ENCODE measurements around the gene CBLL1.

Gene CBLL1

GRCh38 chr7:107773027-107773426 lies 29.1 kb downstream of the CBLL1 start:
- TF ChIP-seq CTCF (IDR thresholded peaks at IDR 0.05; ENCODE audit: low read length) (no peak), EZH2phosphoT487 (IDR thresholded peaks at IDR 0.05; ENCODE audit: low read length) (no peak), EZH2 (optimal IDR thresholded peaks at IDR 0.05; ENCODE audit: low read depth, low read length) (no peak)
- no peaks in the 10 kb centered on the region for H3K36me3 ChIP-seq (replicated peaks; ENCODE audit: insufficient read depth, low read length)
- no peaks in the 10 kb centered on the region for H3K27me3 ChIP-seq (replicated peaks; ENCODE audit: insufficient read depth, low read length)
- H3K4me1 ChIP-seq (ENCODE audit: low read length) = no peaks in the 10 kb centered on the region
- no peaks in the 10 kb centered on the region for H3K79me2 ChIP-seq (ENCODE audit: low read length)
- H3K9me2 ChIP-seq (replicated peaks; ENCODE audit: insufficient read depth, low read length) = no peaks in the 10 kb centered on the region
- no peak for DNase-seq
- H3K9ac ChIP-seq (ENCODE audit: low read length) = no peak overlapping the region
- no peak overlapping the region for H3K27ac ChIP-seq (ENCODE audit: low read length)
- no peaks in the 10 kb centered on the region for H4K20me1 ChIP-seq (ENCODE audit: insufficient read depth, low read length)
- H2AFZ ChIP-seq (ENCODE audit: low read length) = no peak overlapping the region
- no peak overlapping the region for H3K4me2 ChIP-seq (ENCODE audit: low read depth, low read length)
- no peaks in the 10 kb centered on the region for H3F3A ChIP-seq (ENCODE audit: insufficient read depth, low read length)
- no peak overlapping the region for H3K4me3 ChIP-seq (ENCODE audit: low read length)
- no peaks in the 10 kb centered on the region for H3K9me3 ChIP-seq (replicated peaks; ENCODE audit: insufficient read depth, low read length)

- Histone ChIP-seq H3K4me1 (ENCODE audit: low read length) (no peaks in the 10 kb centered on the region), H3K4me2 (ENCODE audit: low read depth, low read length) (no peak overlapping the region), H3K27me3 (replicated peaks; ENCODE audit: insufficient read depth, low read length) (no peaks in the 10 kb centered on the region), H4K20me1 (ENCODE audit: insufficient read depth, low read length) (no peaks in the 10 kb centered on the region), H3K36me3 (replicated peaks; ENCODE audit: insufficient read depth, low read length) (no peaks in the 10 kb centered on the region), H3F3A (ENCODE audit: insufficient read depth, low read length) (no peaks in the 10 kb centered on the region), H3K9ac (ENCODE audit: low read length) (no peak overlapping the region), H2AFZ (ENCODE audit: low read length) (no peak overlapping the region), H3K9me3 (replicated peaks; ENCODE audit: insufficient read depth, low read length) (no peaks in the 10 kb centered on the region), H3K4me3 (ENCODE audit: low read length) (no peak overlapping the region), H3K79me2 (ENCODE audit: low read length) (no peaks in the 10 kb centered on the region), H3K9me2 (replicated peaks; ENCODE audit: insufficient read depth, low read length) (no peaks in the 10 kb centered on the region), H3K27ac (ENCODE audit: low read length) (no peak overlapping the region)
- DNase-seq = no peak
- TF ChIP-seq EZH2phosphoT487 (IDR thresholded peaks at IDR 0.05; ENCODE audit: low read length) = no peak
- TF ChIP-seq EZH2 (optimal IDR thresholded peaks at IDR 0.05; ENCODE audit: low read depth, low read length) = no peak
- no peak for TF ChIP-seq CTCF (IDR thresholded peaks at IDR 0.05; ENCODE audit: low read length)
These were observed 33.8 kb downstream of the CBLL1 start for GRCh38 chr7:107777702-107778101.

- Histone ChIP-seq H3K4me1 (ENCODE audit: low read length) (no peaks in the 10 kb centered on the region), H3K4me2 (ENCODE audit: low read depth, low read length) (no peak overlapping the region), H3K79me2 (ENCODE audit: low read length) (no peaks in the 10 kb centered on the region), H2AFZ (ENCODE audit: low read length) (no peak overlapping the region), H3K9ac (ENCODE audit: low read length) (no peak overlapping the region), H4K20me1 (ENCODE audit: insufficient read depth, low read length) (no peaks in the 10 kb centered on the region), H3K9me2 (replicated peaks; ENCODE audit: insufficient read depth, low read length) (no peaks in the 10 kb centered on the region), H3K4me3 (ENCODE audit: low read length) (no peak overlapping the region), H3K27me3 (replicated peaks; ENCODE audit: insufficient read depth, low read length) (no peaks in the 10 kb centered on the region), H3F3A (ENCODE audit: insufficient read depth, low read length) (no peaks in the 10 kb centered on the region), H3K9me3 (replicated peaks; ENCODE audit: insufficient read depth, low read length) (no peaks in the 10 kb centered on the region), H3K27ac (ENCODE audit: low read length) (no peak overlapping the region), H3K36me3 (replicated peaks; ENCODE audit: insufficient read depth, low read length) (no peaks in the 10 kb centered on the region)
- no peak for DNase-seq
- TF ChIP-seq EZH2phosphoT487 (IDR thresholded peaks at IDR 0.05; ENCODE audit: low read length) (no peak), EZH2 (optimal IDR thresholded peaks at IDR 0.05; ENCODE audit: low read depth, low read length) (no peak), CTCF (IDR thresholded peaks at IDR 0.05; ENCODE audit: low read length) (no peak)
These were observed 34.3 kb downstream of the CBLL1 start for GRCh38 chr7:107778283-107778682.

Measured in MM.1S (cell line).